Astrocyte (in vitro differentiated cells and primary cell): Measurements from ENCODE around the gene ARHGAP40. TPM values are rescaled to one million over a fixed set of nuclear protein-coding genes. Genes with fewer than 3 reads are reported as not detected.
A peak's percentile ranks its signal among the peaks of the same experiment; 100 is the strongest.

Experiments used
- DNase-seq: peaks from one replicate; pipeline ENCODE4 v3.0.0-alpha.2; 2010; ENCODE audit warnings: low read depth
- FAIRE-seq: peaks from 2 replicates; lab custom pipeline; 2011; peaks lifted over from hg19 to GRCh38; lab: Jason Lieb, UNC
- H2AFZ ChIP-seq: 2 replicates; pipeline ENCODE4 v1.6.0; 2012; ENCODE audit warnings: low read depth, low read length, inconsistent platforms
- H3K27ac ChIP-seq: 2 replicates; pipeline ENCODE4 v1.5.1; 2011; ENCODE audit warnings: low read depth, low read length, inconsistent platforms
- H3K27me3 ChIP-seq: 2 replicates; pipeline ENCODE4 v1.6.0; 2011; ENCODE audit warnings: low read length, inconsistent platforms; ENCODE audit not compliant: insufficient read depth
- H3K36me3 ChIP-seq: 2 replicates; pipeline ENCODE4 v1.5.1; 2011; ENCODE audit warnings: low read length, inconsistent platforms; ENCODE audit not compliant: insufficient read depth
- H3K4me1 ChIP-seq: 2 replicates; pipeline ENCODE4 v1.5.1; 2011; ENCODE audit warnings: low read length, inconsistent platforms; ENCODE audit not compliant: insufficient read depth
- H3K4me2 ChIP-seq: 2 replicates; pipeline ENCODE4 v1.6.0; 2012; ENCODE audit warnings: low read length, inconsistent platforms
- H3K4me3 ChIP-seq: 2 replicates; pipeline ENCODE4 v1.5.1; 2011; ENCODE audit warnings: low read depth, mild to moderate bottlenecking, low read length, inconsistent platforms; ENCODE audit not compliant: insufficient read depth
- H3K79me2 ChIP-seq: 2 replicates; pipeline ENCODE4 v1.6.0; 2012; ENCODE audit warnings: mild to moderate bottlenecking, low read length, inconsistent platforms; ENCODE audit not compliant: insufficient read depth
- H3K9ac ChIP-seq: 2 replicates; pipeline ENCODE4 v1.6.0; 2012; ENCODE audit warnings: mild to moderate bottlenecking, low read length, inconsistent platforms
- H3K9me3 ChIP-seq: 2 replicates; pipeline ENCODE4 v1.5.1; 2012; ENCODE audit warnings: low read depth, mild to moderate bottlenecking, low read length, inconsistent platforms; ENCODE audit not compliant: insufficient read depth
- H4K20me1 ChIP-seq: 2 replicates; pipeline ENCODE4 v1.6.0; 2012; ENCODE audit warnings: low read length, inconsistent platforms; ENCODE audit not compliant: insufficient read depth
- H3K27ac Mint-ChIP-seq: one replicate; pipeline ENCODE4 v1.8.0; 2021; ENCODE audit warnings: mild to moderate bottlenecking, mixed read lengths; ENCODE audit not compliant: unreplicated experiment
- H3K27me3 Mint-ChIP-seq: one replicate; pipeline ENCODE4 v1.8.0; 2021; ENCODE audit warnings: low read depth, mixed read lengths; ENCODE audit not compliant: unreplicated experiment
- H3K36me3 Mint-ChIP-seq: one replicate; pipeline ENCODE4 v1.8.0; 2021; ENCODE audit warnings: low read depth, mixed read lengths; ENCODE audit not compliant: unreplicated experiment
- H3K4me1 Mint-ChIP-seq: one replicate; pipeline ENCODE4 v1.8.0; 2021; ENCODE audit warnings: low read depth, mixed read lengths; ENCODE audit not compliant: unreplicated experiment
- H3K4me3 Mint-ChIP-seq: one replicate; pipeline ENCODE4 v1.8.0; 2021; ENCODE audit warnings: mild to moderate bottlenecking, moderate library complexity, mixed read lengths; ENCODE audit not compliant: unreplicated experiment
- H3K9me3 Mint-ChIP-seq: one replicate; pipeline ENCODE4 v1.8.0; 2021; ENCODE audit warnings: mild to moderate bottlenecking, mixed read lengths; ENCODE audit not compliant: unreplicated experiment
- CTCF ChIP-seq: IDR thresholded peaks from 2 replicates; pipeline ENCODE4 v1.5.1; 2011; ENCODE audit warnings: low read depth, mild to moderate bottlenecking, inconsistent platforms, low read length, moderate library complexity; ENCODE audit not compliant: insufficient read depth
- EZH2 ChIP-seq: IDR thresholded peaks from 2 replicates; pipeline ENCODE4 v1.6.1; 2012; ENCODE audit warnings: mild to moderate bottlenecking, low read length, inconsistent platforms; ENCODE audit not compliant: insufficient read depth
- total RNA-seq: library from RNA; stranded (reverse); gene quantifications from 2 replicates; pipeline ENCODE4 v1.2.1, GENCODE V29; 2021

The ARHGAP40 gene
- total RNA-seq, 1 donor from 2014 or later: 0.27 TPM

- H3K4me3 ChIP-seq: no peak overlapping the region
- FAIRE-seq: no peak
- H3K36me3 ChIP-seq: peaks cover 47% of the 10 kb centered on the region
- no peak overlapping the region for H3K27ac ChIP-seq
- H2AFZ ChIP-seq: no peak overlapping the region
- peaks cover 6% of the 10 kb centered on the region for H4K20me1 ChIP-seq
- no peaks in the 10 kb centered on the region for H3K4me1 Mint-ChIP-seq
- TF ChIP-seq EZH2 (no peak), CTCF (no peak)
- no peak overlapping the region for H3K9ac ChIP-seq
- no peak for DNase-seq
- no peaks in the 10 kb centered on the region for H3K9me3 ChIP-seq
- H3K4me2 ChIP-seq: no peak overlapping the region
- no peaks in the 10 kb centered on the region for H3K27me3 Mint-ChIP-seq
- H3K27ac Mint-ChIP-seq: no peak overlapping the region
- no peaks in the 10 kb centered on the region for H3K27me3 ChIP-seq
- no peaks in the 10 kb centered on the region for H3K4me1 ChIP-seq
- H3K36me3 Mint-ChIP-seq: peaks cover 32% of the 10 kb centered on the region
- no peaks in the 10 kb centered on the region for H3K79me2 ChIP-seq
- no peak overlapping the region for H3K4me3 Mint-ChIP-seq
- H3K9me3 Mint-ChIP-seq: no peaks in the 10 kb centered on the region
These were observed 44.4 kb upstream of the ARHGAP40 start for GRCh38 chr20:38557174-38557573.

GRCh38 chr20:38558596-38559360, 42.8 kb upstream of the ARHGAP40 start:
- no peaks in the 10 kb centered on the region for H3K4me1 Mint-ChIP-seq
- H3K36me3 ChIP-seq: peaks cover 38% of the 10 kb centered on the region
- no peak for TF ChIP-seq CTCF
- no peak for TF ChIP-seq EZH2

GRCh38 chr20:38559764-38560163, 41.8 kb upstream of the ARHGAP40 start:
- no peak for TF ChIP-seq EZH2
- no peak for TF ChIP-seq CTCF
- Mint-ChIP-seq H3K36me3 (peaks cover 28% of the 10 kb centered on the region), H3K4me3 (no peak overlapping the region), H3K27ac (no peak overlapping the region), H3K27me3 (no peaks in the 10 kb centered on the region), H3K4me1 (no peaks in the 10 kb centered on the region), H3K9me3 (no peaks in the 10 kb centered on the region)
- Histone ChIP-seq H3K4me1 (no peaks in the 10 kb centered on the region), H3K4me2 (no peak overlapping the region), H3K79me2 (no peaks in the 10 kb centered on the region), H2AFZ (no peak overlapping the region), H3K27ac (no peak overlapping the region), H4K20me1 (peaks cover 6% of the 10 kb centered on the region), H3K4me3 (no peak overlapping the region), H3K36me3 (peaks cover 30% of the 10 kb centered on the region), H3K9ac (no peak overlapping the region), H3K9me3 (no peaks in the 10 kb centered on the region), H3K27me3 (no peaks in the 10 kb centered on the region)
- peak; percentile 29 for DNase-seq
- no peak for FAIRE-seq

More at GRCh38 chr20:38558596-38559360, 42.8 kb upstream of the ARHGAP40 start:
- Histone ChIP-seq H3K4me2 (no peak overlapping the region), H3K79me2 (no peaks in the 10 kb centered on the region), H3K4me1 (no peaks in the 10 kb centered on the region), H3K27ac (no peak overlapping the region), H3K27me3 (no peaks in the 10 kb centered on the region), H3K4me3 (no peak overlapping the region), H4K20me1 (peaks cover 6% of the 10 kb centered on the region), H3K9me3 (no peaks in the 10 kb centered on the region), H3K9ac (no peak overlapping the region), H2AFZ (no peak overlapping the region)
- no peak overlapping the region for H3K4me3 Mint-ChIP-seq
- DNase-seq (peak; percentile 3), FAIRE-seq (no peak)
- H3K36me3 Mint-ChIP-seq: peaks cover 31% of the 10 kb centered on the region
- no peaks in the 10 kb centered on the region for H3K27me3 Mint-ChIP-seq
- no peaks in the 10 kb centered on the region for H3K9me3 Mint-ChIP-seq
- H3K27ac Mint-ChIP-seq: no peak overlapping the region
